Ovary (tissue), 9 donors: ENCODE data around the gene LRRC8E. TPM values are rescaled to one million over a fixed set of nuclear protein-coding genes. Genes with fewer than 3 reads are reported as not detected.
"Not testable (repeated sequence)": the region's sequence is repeated elsewhere in the genome, so short reads cannot be mapped to it uniquely, and the experiment has no call there.

Source experiments
- DNase-seq, 5 donors: peaks; one replicate each; pipeline ENCODE4 v3.0.0-alpha.2; 2019 to 2020
- H3K27ac ChIP-seq, 2 donors: fragments of 200-600 bp; one replicate each; pipeline versions ENCODE4 v1.5.1 to v1.8.0; 2019 to 2022
- H3K27me3 ChIP-seq: fragments of 200-600 bp; one replicate; pipeline ENCODE4 v1.8.0; 2022
- H3K36me3 ChIP-seq: fragments of 200-600 bp; sonication (generic); one replicate; pipeline ENCODE4 v1.5.1; 2019
- H3K4me1 ChIP-seq: one replicate; pipeline ENCODE4 v1.8.1; 2013; ENCODE audit warnings: mild to moderate bottlenecking, moderate library complexity; ENCODE audit not compliant: insufficient read depth
- H3K4me3 ChIP-seq: fragments of 200-600 bp; sonication (generic); one replicate; pipeline ENCODE4 v1.5.1; 2017
- H3K9me3 ChIP-seq, 2 donors: fragments of 200-600 bp in 1 of 2; sonication (generic) in 1 of 2; one replicate each; pipeline versions ENCODE4 v1.5.1 to v1.8.1; 2013 to 2019; ENCODE audit warnings: mild to moderate bottlenecking in 1 of 2, moderate library complexity in 1 of 2
- EP300 ChIP-seq: sonication (generic); formaldehyde crosslinking; IDR thresholded peaks from one replicate; pipeline ENCODE4 v1.6.1; 2017; ENCODE audit warnings: antibody characterized with exemption
- POLR2A ChIP-seq: fragments of 450-650 bp; IDR thresholded peaks from one replicate; pipeline ENCODE4 v1.6.1; 2017; ENCODE audit warnings: antibody characterized with exemption, mild to moderate bottlenecking, moderate library complexity
- WGBS, 3 donors: extraction: QIAGEN DNeasy Blood & Tissue Kit in 1 of 3; methylation state at CpG; one replicate each; pipeline versions ENCODE4 v1.1.5 to v1.1.7; 2013 to 2017; 5-methylcytosine and 5-hydroxymethylcytosine counted together
- intact Hi-C, 4 donors: fragments of 100-400 bp; cut with DNase I; formaldehyde crosslinking; loops; one replicate each; pipeline versions ENCODE4 v1.11.0 to v1.15.1; 2022 to 2023
- polyA plus RNA-seq, 2 donors: library from polyadenylated mRNA; stranded (reverse); fragments of 200-250 nt in 1 of 2; fragments of 350-450 nt in 1 of 2; fragmentation: Illumina TruSeq in 1 of 2; extraction: RNeasy Lipid Tissue Mini Kit (QIAGEN cat#74804) in 1 of 2; gene quantifications; one replicate each; pipeline ENCODE4 v1.2.3, GENCODE V29; 2013 to 2014
- total RNA-seq, 7 donors: library from RNA; depleted of rRNA in 2 of 7; stranded (reverse); fragments of >200 nt in 2 of 7; fragmentation: NEBNext Ultra II Directional in 3 of 7; extraction: Animal tissue kit (Norgen Biotek cat#: 25700) in 3 of 7; gene quantifications; one replicate each; pipeline versions ENCODE4 v1.1.0 to v1.2.4, GENCODE V29; 2016 to 2023
- TF ChIP-seq, protein P1 (sequence below), 3 donors: fragments of 450-650 bp in 2 of 3; fragments of 200-600 bp in 1 of 3; IDR thresholded peaks; one replicate each; pipeline versions ENCODE4 v1.5.1 to v1.8.0; 2016 to 2022; ENCODE audit warnings: antibody characterized with exemption in 3 of 3, mild to moderate bottlenecking in 1 of 3
- donor health status: DM: no; HTN: no; CAD: no; lungs with moderate emphysema.
- donor health status: DM: no; HTN: no; CAD: no.
- donor health status: Bipolar disorder and iron deficiency.
- donor health status: DM: yes; HTN: yes; CAD: no.
- donor health status: DM: no; HTN: no; CAD: no.
- donor health status: DM: yes; HTN: yes; CAD: no.

The LRRC8E gene
- total and polyA plus RNA-seq, 9 donors: 0.10 to 2.1 (median 0.72) TPM; not detected in 2

- no peaks in the 10 kb centered on the region for H3K36me3 ChIP-seq
- H3K4me1 ChIP-seq: no peaks in the 10 kb centered on the region
- no peaks in the 10 kb centered on the region for H3K27me3 ChIP-seq
- 73 to 85% (median 76%) methylated on average over 6 to 8 of the region's 8 CpGs for WGBS, 3 donors
- intact Hi-C loops: no loop called here
- H3K27ac ChIP-seq: no peak overlapping the region
- no peak for TF ChIP-seq EP300
- no peak for TF ChIP-seq POLR2A
- TF ChIP-seq, protein P1, sequence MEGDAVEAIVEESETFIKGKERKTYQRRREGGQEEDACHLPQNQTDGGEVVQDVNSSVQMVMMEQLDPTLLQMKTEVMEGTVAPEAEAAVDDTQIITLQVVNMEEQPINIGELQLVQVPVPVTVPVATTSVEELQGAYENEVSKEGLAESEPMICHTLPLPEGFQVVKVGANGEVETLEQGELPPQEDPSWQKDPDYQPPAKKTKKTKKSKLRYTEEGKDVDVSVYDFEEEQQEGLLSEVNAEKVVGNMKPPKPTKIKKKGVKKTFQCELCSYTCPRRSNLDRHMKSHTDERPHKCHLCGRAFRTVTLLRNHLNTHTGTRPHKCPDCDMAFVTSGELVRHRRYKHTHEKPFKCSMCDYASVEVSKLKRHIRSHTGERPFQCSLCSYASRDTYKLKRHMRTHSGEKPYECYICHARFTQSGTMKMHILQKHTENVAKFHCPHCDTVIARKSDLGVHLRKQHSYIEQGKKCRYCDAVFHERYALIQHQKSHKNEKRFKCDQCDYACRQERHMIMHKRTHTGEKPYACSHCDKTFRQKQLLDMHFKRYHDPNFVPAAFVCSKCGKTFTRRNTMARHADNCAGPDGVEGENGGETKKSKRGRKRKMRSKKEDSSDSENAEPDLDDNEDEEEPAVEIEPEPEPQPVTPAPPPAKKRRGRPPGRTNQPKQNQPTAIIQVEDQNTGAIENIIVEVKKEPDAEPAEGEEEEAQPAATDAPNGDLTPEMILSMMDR (IDR thresholded peaks at IDR 0.05): no peak
- no peaks in the 10 kb centered on the region for H3K9me3 ChIP-seq
- no peak overlapping the region for H3K4me3 ChIP-seq
- no peak for DNase-seq
Measured at GRCh38 chr19:7888826-7889217, 512 bp downstream of the LRRC8E start.

- WGBS, 3 donors: 71 to 73% (median 71%) methylated on average over 18 of the region's 18 CpGs
- H3K4me3 ChIP-seq, intact Hi-C loops, H3K27ac ChIP-seq, H3K27me3 ChIP-seq, DNase-seq, H3K36me3 ChIP-seq, H3K9me3 ChIP-seq, H3K4me1 ChIP-seq: not testable (repeated sequence)
Measured at GRCh38 chr19:7893362-7894101, 5.2 kb downstream of the LRRC8E start.

GRCh38 chr19:7894612-7895309 is 6.5 kb downstream of the LRRC8E start:
- intact Hi-C loops: no loop called here
- DNase-seq: no peak
- TF ChIP-seq, protein P1 (IDR thresholded peaks at IDR 0.05): no peak
- TF ChIP-seq POLR2A (no peak), EP300 (no peak)
- H3K27me3 ChIP-seq: no peaks in the 10 kb centered on the region
- H3K36me3 ChIP-seq: no peaks in the 10 kb centered on the region
- no peaks in the 10 kb centered on the region for H3K9me3 ChIP-seq
- H3K4me1 ChIP-seq: no peaks in the 10 kb centered on the region
- no peak overlapping the region for H3K4me3 ChIP-seq
- 30 to 52% (median 35%) methylated on average over 16 to 18 of the region's 18 CpGs for WGBS, 3 donors
- H3K27ac ChIP-seq: no peak overlapping the region

GRCh38 chr19:7895565-7895964 is 7.3 kb downstream of the LRRC8E start:
- intact Hi-C loops: no loop called here
- no peak for DNase-seq
- TF ChIP-seq EP300 (no peak), POLR2A (no peak)
- TF ChIP-seq, protein P1 (IDR thresholded peaks at IDR 0.05): no peak
- H3K4me1 ChIP-seq: no peaks in the 10 kb centered on the region
- no peaks in the 10 kb centered on the region for H3K9me3 ChIP-seq
- no peak overlapping the region for H3K4me3 ChIP-seq
- H3K27ac ChIP-seq: no peak overlapping the region
- H3K36me3 ChIP-seq: no peaks in the 10 kb centered on the region
- 69 to 82% (median 77%) methylated on average over 13 of the region's 13 CpGs for WGBS, 3 donors
- H3K27me3 ChIP-seq: no peaks in the 10 kb centered on the region

- H3K27ac ChIP-seq: no peak overlapping the region
- no peak overlapping the region for H3K4me3 ChIP-seq
- intact Hi-C loops: no loop called here
- 77 to 84% (median 78%) methylated on average over 11 of the region's 11 CpGs for WGBS, 3 donors
- no peak for TF ChIP-seq EP300
- no peak for TF ChIP-seq POLR2A
- TF ChIP-seq, protein P1 (IDR thresholded peaks at IDR 0.05): no peak
- H3K9me3 ChIP-seq: no peaks in the 10 kb centered on the region
- no peak for DNase-seq
- no peaks in the 10 kb centered on the region for H3K36me3 ChIP-seq
- no peaks in the 10 kb centered on the region for H3K4me1 ChIP-seq
- H3K27me3 ChIP-seq: no peaks in the 10 kb centered on the region
Measured at GRCh38 chr19:7897292-7897691, 9.0 kb downstream of the LRRC8E start.
